22Rv1 (cell line): ENCODE data around the gene P2RY2.

Experiments
- CTCF ChIP-seq: fragments of 450-650 bp; IDR thresholded peaks from 2 replicates; pipeline ENCODE4 v1.5.1; 2017; ENCODE audit warnings: mild to moderate bottlenecking
- ZFX ChIP-seq: fragments of 450-650 bp; IDR thresholded peaks from 2 replicates; pipeline ENCODE4 v1.6.1; 2017; ENCODE audit warnings: antibody characterized with exemption, borderline replicate concordance

DNA sequence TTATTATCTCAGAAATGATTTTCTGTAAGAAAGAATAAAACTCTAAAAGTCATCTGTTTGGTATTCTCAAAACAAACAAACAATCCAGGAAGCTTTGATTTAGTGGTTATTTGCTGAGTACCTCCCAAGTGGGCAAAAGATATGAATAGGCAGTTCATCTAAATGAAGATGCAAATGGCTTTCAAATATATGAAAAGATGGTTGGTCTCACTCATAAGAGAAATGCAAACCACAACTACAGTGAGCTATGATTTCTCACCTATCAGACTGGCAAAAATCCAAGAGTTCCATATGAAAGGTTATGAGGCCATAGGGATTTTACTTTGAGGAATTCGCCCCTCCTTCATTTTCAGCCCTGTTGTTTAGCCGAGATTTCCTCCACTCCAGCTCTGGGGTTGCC is 11.3 kb upstream of the P2RY2 start:
- TF ChIP-seq CTCF = no peak
- no peak for TF ChIP-seq ZFX
